AG04450 (cell line): ENCODE measurements around the gene VEZT. TPM values are rescaled to one million over a fixed set of nuclear protein-coding genes. Genes with fewer than 3 reads are reported as not detected.

ENCODE experiments used
- CTCF ChIA-PET: fragments of 300-600, 350-600 bp; formaldehyde crosslinking; extraction: SDS; loops from one replicate; lab custom pipeline; 2022; ENCODE audit warnings: antibody characterized with exemption, inconsistent platforms; lab: Charles Lee
- POLR2A ChIA-PET: fragments of 350-600 bp; formaldehyde crosslinking; extraction: SDS; loops from one replicate; lab custom pipeline; 2021; ENCODE audit warnings: antibody characterized with exemption, inconsistent platforms; lab: Yijun Ruan, JAX
- DNase-seq: peaks from one replicate; pipeline ENCODE4 v3.0.0-alpha.2; 2011; ENCODE audit warnings: low read depth, low spot score
- H3K27ac ChIP-seq: one replicate; pipeline ENCODE4 v1.5.1; 2012; ENCODE audit warnings: low read depth, low read length, control low read depth
- H3K27me3 ChIP-seq: one replicate; pipeline ENCODE4 v1.6.0; 2012; ENCODE audit warnings: low read length; ENCODE audit not compliant: control insufficient read depth, insufficient read depth
- H3K4me3 ChIP-seq: 2 replicates; pipeline ENCODE4 v1.5.1; 2011; ENCODE audit warnings: mild to moderate bottlenecking, low read depth, low read length, control low read depth
- H3K9me3 ChIP-seq: 2 replicates; pipeline ENCODE4 v1.5.1; 2012; ENCODE audit warnings: low read length; ENCODE audit not compliant: control insufficient read depth, insufficient read depth
- polyA plus RNA-seq: library from polyadenylated mRNA; depleted of rRNA; stranded (reverse); fragments of >200 nt; gene quantifications from 2 replicates; pipeline ENCODE4 v1.2.3, GENCODE V29; 2011
- TF ChIP-seq, protein P1 (sequence below): IDR thresholded peaks from 2 replicates; pipeline ENCODE4 v1.5.1; 2011; ENCODE audit warnings: low read depth, low read length, control low read depth, inconsistent platforms

Gene VEZT
- polyA plus RNA-seq, 1 experiment, result 143 TPM

DNA sequence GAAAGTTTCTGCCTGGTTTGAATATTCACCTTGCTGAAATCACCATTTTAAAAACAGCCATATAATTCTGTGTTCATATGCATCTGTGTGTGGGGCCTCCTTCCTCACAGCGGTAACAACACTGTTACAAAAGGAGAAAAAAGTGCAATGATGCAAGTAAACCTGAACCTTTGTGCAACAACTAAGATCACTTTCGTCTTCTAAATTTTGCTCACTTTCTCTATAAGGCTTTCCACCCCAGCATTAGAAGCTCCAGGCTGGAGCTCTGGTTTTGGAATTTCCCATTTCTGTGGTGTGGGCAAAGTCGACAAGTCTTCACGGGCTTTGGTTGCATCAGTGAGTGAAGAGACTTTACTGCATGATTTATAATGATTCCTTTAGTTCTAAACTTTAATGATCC lies 18.7 kb upstream of the VEZT start:
- no peak overlapping the region for H3K4me3 ChIP-seq
- no peak for DNase-seq
- H3K27me3 ChIP-seq, result no peaks in the 10 kb centered on the region
- no peak overlapping the region for H3K27ac ChIP-seq
- CTCF ChIA-PET, result interaction anchor here (0.6 to 1.3 kb wide), 3 partner anchors 82 to 126 kb away, joined by 4 to 5 read pairs (median 5); partner anchors contain the start of gene NR2C1
- no peaks in the 10 kb centered on the region for H3K9me3 ChIP-seq
- TF ChIP-seq, protein P1, sequence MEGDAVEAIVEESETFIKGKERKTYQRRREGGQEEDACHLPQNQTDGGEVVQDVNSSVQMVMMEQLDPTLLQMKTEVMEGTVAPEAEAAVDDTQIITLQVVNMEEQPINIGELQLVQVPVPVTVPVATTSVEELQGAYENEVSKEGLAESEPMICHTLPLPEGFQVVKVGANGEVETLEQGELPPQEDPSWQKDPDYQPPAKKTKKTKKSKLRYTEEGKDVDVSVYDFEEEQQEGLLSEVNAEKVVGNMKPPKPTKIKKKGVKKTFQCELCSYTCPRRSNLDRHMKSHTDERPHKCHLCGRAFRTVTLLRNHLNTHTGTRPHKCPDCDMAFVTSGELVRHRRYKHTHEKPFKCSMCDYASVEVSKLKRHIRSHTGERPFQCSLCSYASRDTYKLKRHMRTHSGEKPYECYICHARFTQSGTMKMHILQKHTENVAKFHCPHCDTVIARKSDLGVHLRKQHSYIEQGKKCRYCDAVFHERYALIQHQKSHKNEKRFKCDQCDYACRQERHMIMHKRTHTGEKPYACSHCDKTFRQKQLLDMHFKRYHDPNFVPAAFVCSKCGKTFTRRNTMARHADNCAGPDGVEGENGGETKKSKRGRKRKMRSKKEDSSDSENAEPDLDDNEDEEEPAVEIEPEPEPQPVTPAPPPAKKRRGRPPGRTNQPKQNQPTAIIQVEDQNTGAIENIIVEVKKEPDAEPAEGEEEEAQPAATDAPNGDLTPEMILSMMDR, result no peak
- POLR2A ChIA-PET, result no interaction called here

DNA sequence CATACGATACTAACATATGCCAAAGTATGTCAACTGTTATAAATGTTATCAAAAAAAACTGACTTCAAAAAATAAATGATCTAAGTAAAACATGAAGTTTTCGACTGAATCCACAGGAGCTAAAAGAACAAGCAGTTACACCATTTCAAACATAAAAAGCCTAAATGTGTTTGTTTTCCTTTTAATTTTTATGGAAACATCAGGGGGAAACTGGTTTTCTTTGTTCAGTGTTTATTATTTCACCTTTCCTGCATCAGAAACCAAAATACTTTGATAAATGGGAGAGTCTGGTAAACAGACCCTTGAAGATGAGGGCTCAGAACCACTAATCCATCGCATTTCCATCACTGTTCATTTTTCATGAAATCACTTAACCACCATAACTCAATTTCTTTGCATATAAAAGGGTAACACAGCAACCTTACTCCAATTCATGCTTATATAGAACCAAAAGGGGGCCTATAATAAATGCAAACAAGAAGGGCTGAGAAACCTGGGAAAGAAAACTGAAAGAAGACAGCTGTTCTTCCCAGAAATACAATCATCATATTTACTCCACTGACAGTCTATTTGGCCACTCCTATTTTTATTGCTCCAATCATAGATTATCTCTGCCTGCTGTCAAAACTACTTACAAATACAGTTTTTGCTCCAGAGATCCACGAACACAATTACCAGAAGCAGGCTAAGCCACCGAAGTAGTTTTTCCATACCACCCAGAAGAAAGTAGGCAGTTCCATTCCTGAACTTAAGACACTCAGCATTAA lies 17.3 kb upstream of the VEZT start:
- Histone ChIP-seq H3K27ac (no peak overlapping the region), H3K27me3 (no peaks in the 10 kb centered on the region), H3K4me3 (no peak overlapping the region), H3K9me3 (no peaks in the 10 kb centered on the region)
- TF ChIP-seq, protein P1, result no peak
- ChIA-PET POLR2A (no interaction called here), CTCF (interaction anchor here (1.1 to 1.3 kb wide), 2 partner anchors 8 to 83 kb away, joined by 3 to 4 read pairs; no protein-coding TSS in a partner anchor)
- no peak for DNase-seq

DNA sequence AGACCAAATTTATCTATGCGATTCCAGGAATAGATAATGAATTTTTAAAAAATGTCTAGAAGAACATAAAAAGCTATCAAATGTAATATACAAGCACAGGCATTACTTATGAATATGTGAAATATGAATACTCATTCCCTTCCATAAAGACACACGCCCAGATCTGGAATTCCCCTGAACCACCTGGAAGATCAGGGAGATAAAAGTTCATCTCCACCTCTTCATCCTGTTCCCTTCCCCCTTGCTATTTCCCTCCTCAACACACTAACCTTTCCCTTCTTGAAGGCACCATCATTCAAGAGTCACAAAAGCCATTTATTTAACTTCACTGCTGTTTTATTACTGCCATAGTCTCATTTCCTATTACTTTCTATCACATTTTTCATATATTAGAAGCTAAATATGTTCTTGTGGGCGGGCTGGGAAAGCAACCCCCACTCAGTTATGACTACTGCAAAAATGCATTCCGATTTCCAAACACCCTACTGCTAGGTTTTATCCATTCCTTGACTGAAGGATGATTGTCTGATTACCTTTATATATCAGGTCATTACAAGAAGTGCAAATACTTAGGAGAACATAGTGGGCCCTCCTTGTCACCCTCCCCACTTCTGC lies 16.4 kb upstream of the VEZT start:
- ChIA-PET CTCF (interaction anchor here (1.1 kb wide), 1 partner anchor 9 kb away, joined by 3 read pairs; no protein-coding TSS in a partner anchor), POLR2A (interaction anchor here (0.6 kb wide), 1 partner anchor 17 kb away, joined by 3 read pairs; the partner anchor contains the start of gene VEZT)
- Histone ChIP-seq H3K4me3 (no peak overlapping the region), H3K27me3 (no peaks in the 10 kb centered on the region), H3K9me3 (no peaks in the 10 kb centered on the region), H3K27ac (no peak overlapping the region)
- TF ChIP-seq, protein P1, result no peak
- no peak for DNase-seq

DNA sequence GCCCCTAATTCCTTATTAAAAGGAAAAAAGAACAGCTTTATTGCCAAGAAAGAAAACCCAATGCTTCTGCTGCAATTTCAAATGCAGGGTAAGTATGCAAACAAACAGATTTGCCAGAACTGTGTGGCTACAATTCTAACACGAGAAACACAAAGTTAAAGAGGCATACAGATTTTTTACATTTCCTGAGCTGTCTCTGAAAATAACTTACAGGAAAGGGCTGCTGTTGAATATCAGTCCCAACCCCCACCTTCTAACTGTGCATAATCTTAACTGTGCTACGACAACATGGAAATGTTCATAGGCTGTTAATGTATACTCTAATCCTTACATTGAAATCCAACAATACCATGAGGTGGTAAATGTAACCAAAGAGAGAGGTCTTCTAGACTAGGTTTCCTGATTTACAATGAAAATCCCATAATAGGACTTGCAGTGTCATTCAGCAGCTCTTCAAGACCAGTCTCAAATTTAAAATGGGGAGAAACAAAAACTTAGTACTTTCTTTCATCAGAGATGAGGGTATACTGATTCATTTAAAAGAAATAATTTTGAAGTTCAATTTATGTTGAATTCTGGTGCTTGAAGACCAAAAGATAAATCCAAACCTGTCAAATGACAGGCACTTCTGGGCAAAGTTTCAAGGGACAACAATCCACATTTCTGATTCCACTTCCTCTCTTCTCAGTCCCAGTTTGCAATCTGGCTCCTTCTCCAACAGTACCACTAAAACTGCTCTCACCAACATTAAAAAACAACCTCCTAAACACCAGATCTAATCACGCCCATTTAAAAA lies 14.7 kb upstream of the VEZT start:
- POLR2A ChIA-PET, result no interaction called here
- Histone ChIP-seq H3K27me3 (no peaks in the 10 kb centered on the region), H3K27ac (no peak overlapping the region), H3K9me3 (no peaks in the 10 kb centered on the region), H3K4me3 (no peak overlapping the region)
- TF ChIP-seq, protein P1, result no peak
- CTCF ChIA-PET, result no interaction called here
- no peak for DNase-seq
